Stomach (tissue), 4 donors: Measurements from ENCODE around the gene CRTC1.

ENCODE experiments used
- CTCF ChIP-seq, 7 experiments: fragments of 450-650 bp in 4 of 7; fragments of 200-600 bp in 3 of 7; sonication (generic) in 3 of 7; IDR thresholded peaks; one replicate each; pipeline ENCODE4 v1.5.1; 2016 to 2019; ENCODE audit warnings: antibody characterized with exemption in 7 of 7, control low read depth in 2 of 7, mild to moderate bottlenecking in 1 of 7
- EP300 ChIP-seq: sonication (generic); formaldehyde crosslinking; IDR thresholded peaks from one replicate; pipeline ENCODE4 v1.6.1; 2017; ENCODE audit warnings: antibody characterized with exemption

DNA sequence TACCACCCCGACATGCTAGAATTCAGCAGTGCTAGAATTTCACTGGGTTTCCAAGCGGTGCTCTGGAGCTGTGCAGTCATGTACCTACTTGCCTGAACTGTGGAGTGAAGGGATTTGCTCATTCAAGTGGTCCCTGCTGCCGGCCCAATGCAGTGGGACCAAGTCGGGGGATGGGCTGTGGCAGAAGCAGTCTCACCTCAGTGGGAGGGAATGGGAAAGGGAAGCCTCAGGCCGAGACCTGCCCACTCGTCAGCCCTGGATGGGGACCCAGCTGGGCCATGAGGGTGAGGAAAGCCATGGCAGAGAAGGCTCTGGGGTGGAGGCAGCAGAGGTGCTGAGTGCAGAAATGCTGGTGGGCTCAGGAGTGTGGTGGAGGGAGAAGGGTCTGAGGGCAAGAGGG is 31.7 kb upstream of the CRTC1 start:
- no peak for TF ChIP-seq EP300
- no peak for TF ChIP-seq CTCF (IDR thresholded peaks at IDR 0.05)
